NOMO-1 treated with DMSO at 0.1 percent for 48 hours (cell line): Measurements from ENCODE around the gene KHDRBS1.
"Not testable (repeated sequence)": the region's sequence is repeated elsewhere in the genome, so short reads cannot be mapped to it uniquely, and the experiment has no call there.

Experiments used
- DNase-seq: peaks from one replicate; lab custom pipeline; 2025; ENCODE audit not compliant: unreplicated experiment; lab: John Stamatoyannopoulos, UW

The KHDRBS1 gene, protein sequence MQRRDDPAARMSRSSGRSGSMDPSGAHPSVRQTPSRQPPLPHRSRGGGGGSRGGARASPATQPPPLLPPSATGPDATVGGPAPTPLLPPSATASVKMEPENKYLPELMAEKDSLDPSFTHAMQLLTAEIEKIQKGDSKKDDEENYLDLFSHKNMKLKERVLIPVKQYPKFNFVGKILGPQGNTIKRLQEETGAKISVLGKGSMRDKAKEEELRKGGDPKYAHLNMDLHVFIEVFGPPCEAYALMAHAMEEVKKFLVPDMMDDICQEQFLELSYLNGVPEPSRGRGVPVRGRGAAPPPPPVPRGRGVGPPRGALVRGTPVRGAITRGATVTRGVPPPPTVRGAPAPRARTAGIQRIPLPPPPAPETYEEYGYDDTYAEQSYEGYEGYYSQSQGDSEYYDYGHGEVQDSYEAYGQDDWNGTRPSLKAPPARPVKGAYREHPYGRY

DNA sequence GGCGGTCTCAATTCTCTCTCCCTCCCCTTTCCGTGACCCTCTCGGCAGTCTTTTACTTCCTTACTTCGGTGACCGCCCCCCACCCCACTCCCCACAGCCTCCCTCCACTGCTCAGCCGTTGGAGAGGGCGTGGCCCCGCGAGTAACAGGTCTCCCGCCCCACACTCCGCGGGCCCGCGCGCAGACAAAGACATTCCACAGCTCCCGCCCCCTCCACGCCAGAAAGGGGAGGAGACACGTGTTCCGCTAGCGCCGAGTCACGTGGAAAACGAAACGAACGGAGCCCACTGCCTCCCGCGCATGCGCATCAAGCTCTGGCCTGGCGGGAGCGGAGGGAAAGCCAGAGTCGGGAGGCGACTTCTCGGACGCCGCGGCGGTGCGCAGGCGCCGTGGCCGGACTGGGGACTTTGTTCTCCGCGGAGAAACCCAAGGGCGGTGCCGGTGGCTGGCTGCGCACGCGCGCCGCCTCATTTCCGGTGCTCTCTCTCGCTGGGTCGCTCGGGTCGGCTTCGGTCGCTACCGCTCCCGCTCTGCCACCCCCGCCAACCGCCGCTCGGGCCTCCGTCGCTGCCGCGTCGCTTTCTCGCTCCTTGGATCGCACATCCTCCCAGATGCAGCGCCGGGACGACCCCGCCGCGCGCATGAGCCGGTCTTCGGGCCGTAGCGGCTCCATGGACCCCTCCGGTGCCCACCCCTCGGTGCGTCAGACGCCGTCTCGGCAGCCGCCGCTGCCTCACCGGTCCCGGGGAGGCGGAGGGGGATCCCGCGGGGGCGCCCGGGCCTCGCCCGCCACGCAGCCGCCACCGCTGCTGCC lies at the start of gene KHDRBS1:
Gene KHDRBS1 (plus strand): TSS at position 483 of the 813 bp plus-strand sequence. CDS start 128 bp downstream, at position 611.
- DNase-seq: peak; percentile 99

DNA sequence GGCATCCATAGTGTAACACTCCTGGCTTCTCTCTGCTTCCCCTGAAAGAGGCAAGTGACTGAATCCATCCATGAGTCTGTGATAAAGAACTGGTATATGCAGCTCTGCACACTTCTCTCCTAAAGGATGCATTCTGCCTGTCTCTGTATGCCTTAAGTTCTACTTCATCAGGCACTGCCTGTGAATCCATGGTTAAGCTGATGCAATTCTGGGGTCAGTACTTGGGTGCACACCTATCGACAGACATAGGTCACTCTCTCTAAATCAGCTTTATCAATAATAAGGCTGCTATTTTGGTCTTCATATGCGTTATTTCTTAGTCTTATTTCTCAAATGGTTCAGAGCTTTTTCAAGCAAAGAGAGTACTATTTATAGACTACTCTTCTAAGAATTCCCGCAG lies 42.8 kb upstream of the KHDRBS1 start:
- no peak for DNase-seq

GRCh38 chr1:31976401-31976800 lies 37.3 kb upstream of the KHDRBS1 start:
- DNase-seq: no peak

GRCh38 chr1:31977385-31978131 lies 36.1 kb upstream of the KHDRBS1 start:
- peak; percentile 13 for DNase-seq

GRCh38 chr1:31978843-31979400 lies 34.7 kb upstream of the KHDRBS1 start:
- no peak for DNase-seq

DNA sequence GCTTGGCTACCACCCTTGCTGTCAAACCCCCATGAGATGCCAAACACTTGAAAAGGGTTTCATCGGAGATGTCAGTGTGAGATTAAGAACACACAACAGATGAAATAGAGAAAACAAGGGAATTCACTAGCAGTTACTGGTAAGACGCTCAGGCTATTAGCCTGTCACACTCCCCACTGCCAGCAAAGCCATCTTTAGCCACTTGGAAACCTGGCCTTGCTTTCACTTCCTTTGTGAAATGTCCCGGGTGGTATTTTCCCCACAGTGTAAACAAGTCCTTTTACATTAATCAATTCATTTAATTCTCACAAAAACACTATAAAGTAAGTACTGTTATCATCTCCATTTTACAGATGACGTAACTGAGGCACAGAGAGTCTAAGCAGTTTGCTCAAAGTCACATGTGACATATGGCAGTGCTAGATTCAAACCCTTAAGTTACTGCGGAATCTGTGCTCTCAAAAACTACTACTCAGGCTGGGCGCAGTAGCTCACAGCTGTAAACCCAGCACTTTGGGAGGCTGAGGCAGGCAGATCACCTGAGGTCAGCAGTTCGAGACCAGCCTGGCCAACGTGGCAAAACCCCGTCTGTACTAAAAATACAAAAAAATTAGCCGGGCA lies 32.7 kb upstream of the KHDRBS1 start:
- DNase-seq: peak; percentile 14

DNA sequence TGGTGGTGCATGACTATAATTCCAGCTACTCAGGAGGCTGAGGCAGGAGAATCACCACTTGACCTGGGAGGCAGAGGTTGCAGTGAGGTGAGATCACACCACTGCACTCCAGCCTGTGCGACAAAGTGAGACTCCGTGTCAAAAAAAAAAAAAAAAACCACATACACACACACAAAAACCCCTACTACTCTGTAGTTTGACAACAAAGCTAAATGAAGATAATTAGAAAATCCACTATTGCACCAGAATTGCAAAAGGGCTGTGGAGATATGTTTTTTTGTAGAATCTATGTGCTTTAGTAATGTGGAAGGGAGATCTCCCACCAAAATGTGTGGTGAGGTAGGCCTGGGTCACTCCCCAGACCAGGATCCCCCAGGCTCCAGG lies 32.2 kb upstream of the KHDRBS1 start:
- no peak for DNase-seq

DNA sequence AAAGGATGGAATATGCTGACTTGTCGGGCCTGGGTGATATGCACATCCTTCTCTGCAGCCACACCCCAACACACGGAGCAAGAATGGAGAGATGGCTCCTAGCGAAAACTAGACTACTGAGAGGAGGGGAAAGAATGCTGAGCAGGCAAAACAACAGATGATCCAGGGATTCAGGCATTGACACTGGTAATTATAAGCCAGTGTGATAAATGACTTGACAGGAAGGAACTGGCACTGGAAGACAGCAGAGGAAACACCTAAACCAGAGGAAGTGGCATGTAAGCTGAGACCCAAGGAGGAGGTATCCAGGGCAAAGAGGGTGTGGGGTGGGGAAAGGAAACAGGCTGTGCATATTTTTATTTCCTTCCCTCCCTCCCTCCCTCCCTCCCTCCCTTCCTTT lies 31.7 kb upstream of the KHDRBS1 start:
- peak; percentile 5 for DNase-seq

GRCh38 chr1:31984419-31985347 lies 29.0 kb upstream of the KHDRBS1 start:
- DNase-seq: no peak

DNA sequence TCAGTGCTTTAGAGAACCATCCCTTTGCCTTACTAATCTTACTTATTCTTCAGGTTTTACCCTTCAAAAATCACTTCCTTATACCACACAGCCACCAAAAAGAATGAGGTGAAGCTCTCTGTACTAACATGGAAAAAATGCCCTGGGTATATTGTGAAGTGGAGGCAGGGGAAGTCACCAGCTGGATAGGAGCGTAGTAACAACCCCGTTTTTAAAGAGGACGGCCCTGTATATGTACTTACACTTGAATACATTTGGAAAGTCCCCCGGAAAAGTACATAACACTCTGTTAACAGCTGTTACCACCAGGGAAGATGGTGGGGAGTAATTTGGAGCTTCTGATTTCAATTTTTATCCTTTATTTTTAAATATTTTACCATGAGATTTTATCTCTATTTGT lies 28.2 kb upstream of the KHDRBS1 start:
- DNase-seq: peak; percentile 29

- no peak for DNase-seq
Measured at GRCh38 chr1:31987135-31987619, 26.5 kb upstream of the KHDRBS1 start.

- DNase-seq: no peak
Measured at GRCh38 chr1:31989964-31990363, 23.7 kb upstream of the KHDRBS1 start.

- DNase-seq: no peak
Measured at GRCh38 chr1:31991182-31991581, 22.5 kb upstream of the KHDRBS1 start.

DNA sequence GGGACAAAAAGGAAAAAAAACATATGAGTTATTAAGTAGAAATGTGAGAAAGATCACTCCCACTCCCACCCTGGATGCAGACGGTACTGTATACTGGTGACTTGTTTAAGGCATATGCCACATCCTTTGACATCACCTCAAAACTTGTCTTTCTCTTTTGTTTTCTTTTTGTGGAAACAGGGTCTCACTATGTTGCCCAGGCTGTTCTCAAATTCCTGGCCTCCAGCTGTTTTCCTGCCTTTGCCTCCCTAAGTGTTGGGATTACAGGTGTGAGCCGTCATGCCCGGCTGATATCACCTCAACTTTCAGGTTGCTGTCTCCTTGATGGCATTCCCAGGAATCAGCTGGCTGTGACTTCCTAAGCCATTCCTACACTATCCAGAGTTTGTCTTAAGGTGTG lies 18.4 kb upstream of the KHDRBS1 start:
- DNase-seq: no peak

GRCh38 chr1:31996121-31996520 lies 17.5 kb upstream of the KHDRBS1 start:
- DNase-seq: not testable (repeated sequence)

DNA sequence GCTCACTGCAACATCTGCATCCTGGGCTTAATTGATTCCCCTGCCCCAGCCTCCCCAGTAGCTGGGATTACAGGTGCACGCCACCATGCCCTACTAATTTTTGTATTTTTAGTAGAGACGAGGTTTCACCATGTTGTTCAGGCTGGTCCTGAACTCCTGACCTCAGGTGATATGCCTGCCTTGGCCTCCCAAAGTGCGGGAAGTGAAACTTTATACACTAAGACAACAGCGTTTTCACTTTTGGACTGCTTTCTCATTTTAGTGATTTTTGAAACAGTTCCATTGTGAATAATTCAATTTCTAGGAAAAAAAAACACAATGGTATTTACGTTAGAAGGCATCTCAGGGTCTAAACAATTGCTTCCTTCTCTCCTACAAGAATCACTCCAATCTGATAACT lies 11.8 kb upstream of the KHDRBS1 start:
- DNase-seq: no peak

DNA sequence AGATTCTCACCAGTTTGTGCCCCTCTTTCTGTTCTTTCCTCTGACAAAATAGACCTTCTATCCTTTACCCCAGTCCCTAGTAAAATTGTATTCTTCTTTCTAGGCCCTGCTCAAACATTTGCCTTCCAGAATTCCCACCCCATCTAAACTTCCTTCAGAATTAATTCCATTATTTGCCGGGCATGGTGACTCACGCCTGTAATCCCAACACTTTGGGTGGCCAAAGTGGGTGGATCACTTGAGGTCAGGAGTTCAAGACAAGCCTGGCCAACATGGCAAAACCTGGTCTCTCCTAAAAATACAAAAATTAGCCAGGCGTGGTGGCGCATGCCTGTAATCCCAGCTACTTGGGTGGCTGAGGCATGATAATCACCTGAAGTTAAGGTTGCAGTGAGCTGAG lies 11.4 kb upstream of the KHDRBS1 start:
- DNase-seq: not testable (repeated sequence)

DNA sequence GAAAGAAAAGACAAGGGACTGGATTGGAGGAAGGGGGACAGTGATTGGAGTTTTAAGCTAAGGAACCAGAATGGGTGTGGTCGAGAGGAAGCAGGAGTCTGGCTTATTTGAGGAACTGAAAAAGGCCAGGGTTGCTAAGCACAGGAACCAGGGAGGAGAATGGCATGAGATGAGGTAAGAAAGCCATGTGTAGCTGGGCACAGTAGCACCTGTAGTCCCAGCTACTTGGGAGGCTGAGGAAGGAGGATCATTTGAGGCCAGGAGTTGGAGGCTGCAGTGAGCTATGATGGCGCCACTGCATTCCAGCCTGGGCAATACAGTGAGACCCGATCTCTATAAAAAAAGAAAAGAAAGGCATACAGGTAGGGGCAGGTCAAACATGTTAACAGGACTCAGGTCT lies 8.1 kb upstream of the KHDRBS1 start:
- DNase-seq: peak; percentile 79

GRCh38 chr1:32007591-32007940 lies 6.1 kb upstream of the KHDRBS1 start:
- DNase-seq: no peak
